Activated naive CD4-positive, alpha-beta T cell treated with anti-CD3 and anti-CD28 coated beads for 36 hours (primary cell): ENCODE measurements around the gene RAD51AP2. TPM values are rescaled to one million over a fixed set of nuclear protein-coding genes. Genes with fewer than 3 reads are reported as not detected.
A peak's percentile ranks its signal among the peaks of the same experiment; 100 is the strongest.
"Not testable (repeated sequence)": the region's sequence is repeated elsewhere in the genome, so short reads cannot be mapped to it uniquely, and the experiment has no call there.

Experiments
- CTCF ChIA-PET: fragments of 350-600 bp; sonication (Branson Sonifier 250); formaldehyde crosslinking; loops from one replicate; lab custom pipeline; 2021; ENCODE audit warnings: antibody characterized with exemption; lab: Charles Lee
- DNase-seq: peaks from one replicate; pipeline ENCODE4 v3.0.0-alpha.2; 2020
- H3K27ac Mint-ChIP-seq: one replicate; pipeline ENCODE4 v1.8.0; 2021; ENCODE audit warnings: mild to moderate bottlenecking, mixed read lengths
- H3K27me3 Mint-ChIP-seq: one replicate; pipeline ENCODE4 v1.8.0; 2021; ENCODE audit warnings: low read depth, mixed read lengths
- H3K36me3 Mint-ChIP-seq: one replicate; pipeline ENCODE4 v1.8.0; 2021; ENCODE audit warnings: low read depth, mixed read lengths
- H3K4me1 Mint-ChIP-seq: one replicate; pipeline ENCODE4 v1.8.0; 2021; ENCODE audit warnings: low read depth, mixed read lengths
- H3K4me3 Mint-ChIP-seq: one replicate; pipeline ENCODE4 v1.8.0; 2021; ENCODE audit warnings: mild to moderate bottlenecking, moderate library complexity, mixed read lengths
- H3K9me3 Mint-ChIP-seq: one replicate; pipeline ENCODE4 v1.8.0; 2021; ENCODE audit warnings: mixed read lengths
- intact Hi-C: fragments of 100-400 bp; cut with micrococcal nuclease; formaldehyde crosslinking; loops from one replicate; pipeline ENCODE4 v1.15.1; 2023
- total RNA-seq, 2 experiments: library from RNA; stranded (reverse); gene quantifications; one replicate each; pipeline ENCODE4 v1.2.3, GENCODE V29; 2021

The RAD51AP2 gene
- total RNA-seq: not detected

GRCh38 chr2:17518212-17519154, at the start of gene RAD51AP2:
Gene RAD51AP2, minus strand, starts transcription at chr2:17518440. Its CDS starts 25 bp downstream, at chr2:17518415.
- H3K9me3 Mint-ChIP-seq: no peaks in the 10 kb centered on the region
- no peaks in the 10 kb centered on the region for H3K36me3 Mint-ChIP-seq
- H3K4me3 Mint-ChIP-seq: no peak within 1 kb of the TSS
- peak; percentile 9 for DNase-seq
- CTCF ChIA-PET: no interaction called here
- no peak within 1 kb of the TSS for H3K27ac Mint-ChIP-seq
- peaks cover 20% of the 10 kb centered on the region for H3K27me3 Mint-ChIP-seq
- intact Hi-C loops: no loop called here
- no peaks in the 10 kb centered on the region for H3K4me1 Mint-ChIP-seq

GRCh38 chr2:17565726-17566125, 47.5 kb upstream of the RAD51AP2 start:
- H3K4me3 Mint-ChIP-seq, H3K27me3 Mint-ChIP-seq, H3K4me1 Mint-ChIP-seq, DNase-seq, H3K27ac Mint-ChIP-seq, H3K36me3 Mint-ChIP-seq, CTCF ChIA-PET, H3K9me3 Mint-ChIP-seq, intact Hi-C loops: not testable (repeated sequence)

- Mint-ChIP-seq H3K27me3 (peaks cover 13% of the 10 kb centered on the region), H3K4me3 (no peak overlapping the region), H3K36me3 (no peaks in the 10 kb centered on the region), H3K27ac (no peak overlapping the region), H3K4me1 (no peaks in the 10 kb centered on the region), H3K9me3 (no peaks in the 10 kb centered on the region)
- intact Hi-C loops: no loop called here
- CTCF ChIA-PET: no interaction called here
- no peak for DNase-seq
Observed at GRCh38 chr2:17558878-17559277, 40.6 kb upstream of the RAD51AP2 start.

DNA sequence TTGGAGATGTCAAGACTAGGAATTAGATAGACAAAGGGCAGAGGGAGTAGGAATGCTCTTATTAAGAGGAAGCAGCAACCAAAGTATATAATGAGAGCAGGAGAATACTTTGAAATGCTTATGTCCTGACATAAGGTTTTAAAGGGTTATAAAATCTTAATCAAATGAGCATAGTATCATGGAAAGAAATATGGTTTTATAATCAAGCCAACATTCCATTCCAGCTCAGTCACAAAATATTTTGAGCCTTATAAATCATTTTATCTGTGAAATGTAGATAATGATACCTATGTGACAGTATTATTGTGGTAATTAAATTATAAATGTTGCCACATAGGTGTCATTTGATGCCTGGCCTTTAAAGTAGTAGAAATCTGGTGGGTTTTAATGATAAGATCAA, 39.8 kb upstream of the RAD51AP2 start:
- peaks cover 13% of the 10 kb centered on the region for H3K27me3 Mint-ChIP-seq
- no peaks in the 10 kb centered on the region for H3K36me3 Mint-ChIP-seq
- no peak for DNase-seq
- intact Hi-C loops: no loop called here
- H3K4me3 Mint-ChIP-seq: no peak overlapping the region
- H3K27ac Mint-ChIP-seq: no peak overlapping the region
- CTCF ChIA-PET: interaction anchor here (1.2 kb wide), 1 partner anchor 16 kb away, joined by 4 read pairs; no protein-coding TSS in a partner anchor
- no peaks in the 10 kb centered on the region for H3K4me1 Mint-ChIP-seq
- no peaks in the 10 kb centered on the region for H3K9me3 Mint-ChIP-seq

DNA sequence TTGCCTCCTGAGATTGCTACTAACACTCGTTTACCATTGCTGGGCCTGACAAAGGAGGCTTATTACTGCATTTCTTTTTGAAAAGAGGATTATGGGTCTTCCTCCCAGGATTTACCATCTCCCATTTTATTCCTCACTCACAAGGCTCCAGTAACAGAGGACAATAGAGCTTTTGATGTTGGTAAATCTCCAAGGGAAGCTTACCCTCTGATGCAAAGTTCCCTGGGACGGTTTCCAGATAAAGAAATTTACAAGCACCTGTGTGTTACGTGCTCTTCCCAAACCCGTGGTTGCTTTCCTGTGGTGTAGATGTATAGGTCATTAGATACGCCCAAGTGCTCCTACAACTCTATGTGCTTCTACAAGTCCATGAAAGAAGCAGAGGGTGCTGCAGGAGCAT, 39.4 kb upstream of the RAD51AP2 start:
- intact Hi-C loops: no loop called here
- no peak for DNase-seq
- no peak overlapping the region for H3K27ac Mint-ChIP-seq
- no peaks in the 10 kb centered on the region for H3K36me3 Mint-ChIP-seq
- H3K27me3 Mint-ChIP-seq: peaks cover 16% of the 10 kb centered on the region
- CTCF ChIA-PET: interaction anchor here (1.2 kb wide), 1 partner anchor 17 kb away, joined by 4 read pairs; no protein-coding TSS in a partner anchor
- no peaks in the 10 kb centered on the region for H3K9me3 Mint-ChIP-seq
- no peak overlapping the region for H3K4me3 Mint-ChIP-seq
- H3K4me1 Mint-ChIP-seq: no peaks in the 10 kb centered on the region

GRCh38 chr2:17555150-17555549, 36.9 kb upstream of the RAD51AP2 start:
- no peaks in the 10 kb centered on the region for H3K4me1 Mint-ChIP-seq
- H3K36me3 Mint-ChIP-seq: no peaks in the 10 kb centered on the region
- H3K4me3 Mint-ChIP-seq: no peak overlapping the region
- H3K27ac Mint-ChIP-seq: no peak overlapping the region
- no peaks in the 10 kb centered on the region for H3K9me3 Mint-ChIP-seq
- peaks cover 16% of the 10 kb centered on the region for H3K27me3 Mint-ChIP-seq
- intact Hi-C loops: no loop called here
- no peak for DNase-seq
- CTCF ChIA-PET: no interaction called here

- H3K36me3 Mint-ChIP-seq: no peaks in the 10 kb centered on the region
- intact Hi-C loops: no loop called here
- no peak for DNase-seq
- H3K27me3 Mint-ChIP-seq: peaks cover 20% of the 10 kb centered on the region
- no peak overlapping the region for H3K4me3 Mint-ChIP-seq
- CTCF ChIA-PET: no interaction called here
- H3K9me3 Mint-ChIP-seq: no peaks in the 10 kb centered on the region
- no peaks in the 10 kb centered on the region for H3K4me1 Mint-ChIP-seq
- H3K27ac Mint-ChIP-seq: no peak overlapping the region
Observed at GRCh38 chr2:17550907-17551306, 32.7 kb upstream of the RAD51AP2 start.

GRCh38 chr2:17547737-17548136, 29.5 kb upstream of the RAD51AP2 start:
- Mint-ChIP-seq H3K9me3 (no peaks in the 10 kb centered on the region), H3K27ac (no peak overlapping the region), H3K4me1 (no peaks in the 10 kb centered on the region), H3K36me3 (no peaks in the 10 kb centered on the region), H3K27me3 (peaks cover 21% of the 10 kb centered on the region), H3K4me3 (no peak overlapping the region)
- DNase-seq: no peak
- CTCF ChIA-PET: no interaction called here
- intact Hi-C loops: no loop called here

DNA sequence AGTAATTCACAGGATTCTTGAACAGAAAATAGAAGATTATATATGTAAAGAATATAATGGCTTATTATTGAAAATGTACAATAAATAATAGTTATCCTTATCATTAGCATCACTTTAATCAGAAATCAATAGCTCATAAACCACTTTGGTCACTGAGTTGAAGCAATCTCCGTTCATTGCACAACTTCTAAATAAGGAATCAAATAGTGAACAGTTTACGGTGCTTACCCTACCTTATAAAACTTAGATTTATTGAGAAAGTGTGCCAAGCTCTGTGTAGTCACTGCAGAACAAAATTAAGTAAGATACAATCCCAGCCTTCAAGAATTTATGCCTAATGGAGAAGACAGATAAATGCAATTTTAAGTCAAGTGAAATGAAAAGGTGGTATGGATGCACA, 29.0 kb upstream of the RAD51AP2 start:
- intact Hi-C loops: no loop called here
- Mint-ChIP-seq H3K9me3 (no peaks in the 10 kb centered on the region), H3K27ac (no peak overlapping the region), H3K27me3 (peaks cover 20% of the 10 kb centered on the region), H3K4me3 (no peak overlapping the region), H3K36me3 (no peaks in the 10 kb centered on the region), H3K4me1 (no peaks in the 10 kb centered on the region)
- no peak for DNase-seq
- CTCF ChIA-PET: no interaction called here

- no peak overlapping the region for H3K4me3 Mint-ChIP-seq
- H3K27me3 Mint-ChIP-seq: peaks cover 29% of the 10 kb centered on the region
- intact Hi-C loops: no loop called here
- H3K27ac Mint-ChIP-seq: no peak overlapping the region
- no peak for DNase-seq
- no peaks in the 10 kb centered on the region for H3K36me3 Mint-ChIP-seq
- H3K9me3 Mint-ChIP-seq: no peaks in the 10 kb centered on the region
- CTCF ChIA-PET: interaction anchor here (0.7 kb wide), 1 partner anchor 237 kb away, joined by 4 read pairs; no protein-coding TSS in a partner anchor
- H3K4me1 Mint-ChIP-seq: no peaks in the 10 kb centered on the region
Observed at GRCh38 chr2:17545680-17546613, 27.7 kb upstream of the RAD51AP2 start.

DNA sequence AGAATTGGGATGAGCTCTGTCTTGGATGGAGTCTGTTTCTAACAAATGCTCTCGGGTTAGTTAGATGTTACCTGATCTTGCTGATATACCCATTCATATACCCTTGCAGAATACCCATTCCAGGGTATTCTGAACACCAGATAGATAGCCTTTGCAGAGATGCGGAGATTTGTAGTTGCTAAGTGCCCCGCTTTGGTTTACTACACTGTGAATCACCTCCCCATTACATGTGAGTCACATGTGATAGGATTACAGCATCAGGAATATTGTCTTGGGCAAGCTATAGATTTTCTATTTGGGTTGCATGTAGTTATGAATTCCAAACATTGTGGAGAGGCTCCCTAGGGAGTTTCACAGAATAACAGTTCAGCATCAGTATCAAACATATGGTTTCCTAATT, 26.0 kb upstream of the RAD51AP2 start:
- CTCF ChIA-PET: no interaction called here
- H3K9me3 Mint-ChIP-seq: no peaks in the 10 kb centered on the region
- H3K27ac Mint-ChIP-seq: no peak overlapping the region
- intact Hi-C loops: no loop called here
- H3K27me3 Mint-ChIP-seq: peaks cover 43% of the 10 kb centered on the region
- DNase-seq: no peak
- H3K36me3 Mint-ChIP-seq: no peaks in the 10 kb centered on the region
- no peaks in the 10 kb centered on the region for H3K4me1 Mint-ChIP-seq
- H3K4me3 Mint-ChIP-seq: no peak overlapping the region

- intact Hi-C loops: no loop called here
- no peak for DNase-seq
- Mint-ChIP-seq H3K36me3 (no peaks in the 10 kb centered on the region), H3K4me1 (no peaks in the 10 kb centered on the region), H3K9me3 (no peaks in the 10 kb centered on the region), H3K27ac (no peak overlapping the region), H3K4me3 (no peak overlapping the region), H3K27me3 (peaks cover 44% of the 10 kb centered on the region)
- CTCF ChIA-PET: no interaction called here
Observed at GRCh38 chr2:17543848-17544247, 25.6 kb upstream of the RAD51AP2 start.
